GM12891 (cell line): ENCODE data around the gene BRF1.
A peak's percentile ranks its signal among the peaks of the same experiment; 100 is the strongest.

Experiments used
- DNase-seq: peaks from one replicate; pipeline ENCODE4 v3.0.0; 2011; ENCODE audit warnings: low spot score; ENCODE audit not compliant: insufficient read length
- FAIRE-seq: peaks from 2 replicates; lab custom pipeline; 2011; peaks lifted over from hg19 to GRCh38; lab: Jason Lieb, UNC
- PAX5 ChIP-seq: IDR thresholded peaks from 2 replicates; pipeline ENCODE4 v1.6.1; 2011; ENCODE audit warnings: low read length, moderate library complexity, mild to moderate bottlenecking; ENCODE audit not compliant: insufficient read depth, severe bottlenecking
- POLR2A ChIP-seq: IDR thresholded peaks from 2 replicates; pipeline ENCODE4 v1.6.1; 2011; ENCODE audit warnings: low read depth, low read length, control low read depth
- POLR2AphosphoS5 ChIP-seq: IDR thresholded peaks from 2 replicates; pipeline ENCODE4 v1.6.1; 2011; ENCODE audit warnings: low read depth, low read length, control low read depth
- POU2F2 ChIP-seq: IDR thresholded peaks from 2 replicates; pipeline ENCODE4 v1.6.1; 2011; ENCODE audit warnings: low read depth, mild to moderate bottlenecking, control low read depth, low read length, moderate library complexity
- SPI1 ChIP-seq: IDR thresholded peaks from 2 replicates; pipeline ENCODE4 v1.6.1; 2011; ENCODE audit warnings: low read depth, low read length, control low read depth
- TAF1 ChIP-seq: IDR thresholded peaks from 2 replicates; pipeline ENCODE4 v1.6.1; 2011; ENCODE audit warnings: low read depth, low read length, control low read depth

The BRF1 gene

GRCh38 chr14:105165134-105165704 lies 135.6 kb downstream of the BRF1 start:
- no peak for DNase-seq
- no peak for FAIRE-seq
- no peak for TF ChIP-seq TAF1
- TF ChIP-seq PAX5 = no peak
- no peak for TF ChIP-seq SPI1
- no peak for TF ChIP-seq POU2F2
- no peak for TF ChIP-seq POLR2A
- TF ChIP-seq POLR2AphosphoS5 = no peak

DNA sequence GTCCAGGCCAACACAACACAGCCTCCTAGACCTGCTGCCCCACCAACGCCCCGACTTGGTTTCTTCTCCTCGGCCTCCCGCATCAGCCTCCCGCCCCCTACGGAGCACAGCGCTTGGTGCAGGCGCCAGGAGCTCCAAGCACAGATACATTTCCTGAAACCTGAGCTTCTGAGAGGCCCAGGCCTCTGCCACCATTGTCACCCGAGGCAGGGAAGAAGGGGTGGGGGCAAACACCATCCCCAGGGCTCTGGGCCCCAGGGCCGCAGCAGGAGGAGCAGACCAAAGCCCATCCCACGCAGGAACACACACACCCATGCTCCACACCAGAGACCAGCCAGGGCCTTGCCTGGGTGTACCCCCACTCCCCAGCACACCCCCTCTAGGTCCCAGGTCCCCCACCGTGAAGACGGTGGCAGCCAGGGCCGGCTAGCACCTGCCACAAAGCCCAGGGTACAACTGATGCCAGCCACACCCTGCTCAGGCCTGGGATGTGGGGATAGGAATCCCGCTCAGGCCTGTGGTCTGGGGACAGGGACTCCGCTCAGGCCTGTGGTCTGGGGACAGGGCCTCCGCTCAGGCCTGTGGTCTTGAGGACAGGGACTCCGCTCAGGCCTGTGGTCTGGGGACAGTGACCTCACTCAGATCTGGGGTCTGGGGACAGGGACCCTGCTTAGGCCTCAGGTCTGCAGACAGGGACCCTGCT lies 137.6 kb downstream of the BRF1 start:
- FAIRE-seq (no peak), DNase-seq (no peak)
- no peak for TF ChIP-seq TAF1

GRCh38 chr14:105162669-105162979 lies 138.2 kb downstream of the BRF1 start:
- no peak for TF ChIP-seq POU2F2
- no peak for TF ChIP-seq PAX5
- TF ChIP-seq POLR2AphosphoS5 = no peak
- TF ChIP-seq SPI1 = no peak
- DNase-seq = no peak
- no peak for FAIRE-seq

DNA sequence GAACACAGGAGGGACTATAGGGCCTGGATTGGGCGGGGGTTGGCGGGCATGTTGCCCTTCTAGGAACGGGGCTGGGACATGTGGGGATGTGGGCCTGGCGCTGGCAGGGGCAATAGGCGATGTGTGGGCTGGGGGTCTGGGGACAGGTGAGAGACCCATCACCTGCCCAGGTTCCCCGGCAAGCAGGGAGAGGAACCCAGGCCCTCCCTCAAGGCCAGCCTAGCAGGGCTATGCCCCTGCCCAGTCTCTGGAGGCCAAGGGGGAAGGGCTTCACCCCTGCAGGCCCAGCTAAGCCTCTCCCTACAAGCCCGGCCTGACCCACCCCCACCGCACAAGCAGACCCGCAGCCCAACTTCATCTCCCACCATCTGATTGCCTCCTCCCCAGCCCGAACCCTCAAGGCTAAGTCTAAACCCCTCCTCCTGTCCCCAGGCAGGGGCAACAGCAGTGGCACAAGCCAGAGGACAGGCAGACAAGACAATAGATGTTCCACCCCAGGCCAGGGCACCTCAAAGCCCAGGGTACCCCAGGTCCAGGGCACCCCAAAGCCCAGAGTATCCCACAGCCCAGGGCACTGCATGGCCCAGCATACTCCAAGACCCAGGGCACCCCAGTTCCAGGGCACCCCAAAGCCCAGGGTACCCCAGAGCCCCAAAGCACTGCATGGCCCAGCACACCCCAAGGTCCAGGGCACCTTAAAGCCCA lies 138.7 kb downstream of the BRF1 start:
- TF ChIP-seq SPI1 = no peak
- no peak for TF ChIP-seq PAX5
- no peak for TF ChIP-seq POLR2A
- no peak for TF ChIP-seq POLR2AphosphoS5
- TF ChIP-seq TAF1 = no peak
- no peak for TF ChIP-seq POU2F2
- FAIRE-seq (no peak), DNase-seq (peak; percentile 68)

GRCh38 chr14:105161309-105161708 lies 139.5 kb downstream of the BRF1 start:
- no peak for TF ChIP-seq POU2F2
- FAIRE-seq (no peak), DNase-seq (no peak)

DNA sequence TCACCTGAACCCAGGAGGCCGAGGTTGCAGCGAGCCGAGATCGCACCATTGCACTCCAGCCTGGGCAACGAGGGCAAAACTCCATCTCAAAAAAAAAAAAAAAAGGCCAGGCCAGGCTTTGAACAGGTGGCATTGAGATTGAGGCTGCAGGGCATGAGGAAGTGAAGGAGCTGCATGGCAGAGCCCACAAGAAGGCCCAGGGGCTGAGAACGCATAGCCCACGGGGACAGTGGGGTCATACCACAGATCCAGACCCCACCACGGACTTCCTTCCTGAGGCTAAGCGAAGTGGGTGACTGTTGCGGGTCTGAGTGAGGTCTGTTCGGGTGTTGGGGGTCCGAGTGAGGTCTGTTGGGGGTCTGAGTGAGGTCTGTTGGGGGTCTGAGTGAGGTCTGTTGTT lies 140.0 kb downstream of the BRF1 start:
- TF ChIP-seq POU2F2 (no peak), SPI1 (no peak), PAX5 (no peak), TAF1 (no peak), POLR2AphosphoS5 (no peak)
- FAIRE-seq (no peak), DNase-seq (no peak)

GRCh38 chr14:105159344-105159743 lies 141.5 kb downstream of the BRF1 start:
- no peak for TF ChIP-seq POLR2AphosphoS5
- no peak for TF ChIP-seq SPI1
- TF ChIP-seq POU2F2 = no peak
- TF ChIP-seq POLR2A = no peak
- TF ChIP-seq TAF1 = no peak
- DNase-seq = no peak
- FAIRE-seq = no peak
